Fibroblast of upper back skin (primary cell): ENCODE data around the gene SCGB2A2.

Experiments used
- DNase-seq: peaks from one replicate; pipeline ENCODE4 v3.0.0-alpha.2; 2013

Gene SCGB2A2

GRCh38 chr11:62307950-62308349, 38.0 kb downstream of the SCGB2A2 start:
- DNase-seq = no peak

- DNase-seq = no peak
Observed at GRCh38 chr11:62309991-62310390, 40.0 kb downstream of the SCGB2A2 start.

- no peak for DNase-seq
Observed at GRCh38 chr11:62315431-62315830, 45.5 kb downstream of the SCGB2A2 start.

GRCh38 chr11:62322524-62322923, 52.6 kb downstream of the SCGB2A2 start:
- no peak for DNase-seq
